Peyer's patch (tissue), 4 donors: ENCODE results near the gene ATF2.

Experiments used
- CTCF ChIP-seq, 6 experiments: fragments of 450-650 bp in 4 of 6; fragments of 200-600 bp in 2 of 6; sonication (generic) in 1 of 6; IDR thresholded peaks; one replicate each; pipeline ENCODE4 v1.5.1; 2017 to 2019; ENCODE audit warnings: antibody characterized with exemption in 6 of 6, mild to moderate bottlenecking in 3 of 6, moderate library complexity in 1 of 6
- POLR2A ChIP-seq, 2 donors: fragments of 450-650 bp; IDR thresholded peaks; one replicate each; pipeline ENCODE4 v1.5.1; 2017; ENCODE audit warnings: antibody characterized with exemption in 2 of 2, mild to moderate bottlenecking in 2 of 2, moderate library complexity in 2 of 2

- TF ChIP-seq CTCF (IDR thresholded peaks at IDR 0.05): no peak
- TF ChIP-seq POLR2A (IDR thresholded peaks at IDR 0.05): no peak
Observed at GRCh38 chr2:175101514-175101913, 66.5 kb downstream of the ATF2 start.
